ENCODE results near the gene ANKIB1.

ANKIB1 gene

DNA sequence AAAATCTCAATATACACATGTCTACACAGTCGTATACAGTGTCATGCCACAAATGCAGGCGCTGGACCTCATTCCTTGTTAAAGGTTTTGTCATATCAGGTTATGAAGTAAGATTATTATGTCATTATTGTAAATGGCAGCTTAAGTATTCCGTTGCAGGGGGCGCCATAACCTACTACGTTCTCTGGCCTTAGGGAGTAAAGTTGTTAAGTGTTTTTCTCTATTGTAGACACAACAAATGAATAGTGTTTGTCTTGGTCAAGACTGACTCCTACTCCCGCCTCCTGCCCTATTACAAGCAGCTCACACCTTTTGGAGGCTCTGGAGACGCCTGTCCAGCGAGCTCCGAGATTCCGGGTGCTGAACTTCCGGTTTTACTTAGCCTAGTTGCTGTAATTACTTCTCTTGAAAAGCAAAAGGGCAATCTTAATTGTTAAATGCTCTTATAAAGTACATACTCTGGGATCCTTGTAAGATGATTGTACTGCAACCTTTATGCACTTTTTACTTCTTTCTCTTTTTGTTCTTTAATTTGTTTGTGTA is 202.5 kb downstream of the ANKIB1 start:
- peak; percentile 18 to 39 for DNase-seq (ENCODE audit: low read depth in 2 of 2)

Measured in activated CD4-positive, alpha-beta T cell treated with anti-CD3 and anti-CD28 coated beads for 24 hours (primary cell).